ENCODE results near the gene LHFPL6.
"Not testable (repeated sequence)": the region's sequence is repeated elsewhere in the genome, so short reads cannot be mapped to it uniquely, and the experiment has no call there.

Gene LHFPL6

GRCh38 chr13:39341251-39341650 lies 261.7 kb downstream of the LHFPL6 start:
- no peak for DNase-seq

- not testable (repeated sequence) for DNase-seq
Observed at GRCh38 chr13:39338114-39338513, 264.9 kb downstream of the LHFPL6 start.

GRCh38 chr13:39336937-39337336 lies 266.1 kb downstream of the LHFPL6 start:
- DNase-seq: no peak

- no peak for DNase-seq
Observed at GRCh38 chr13:39336207-39336606, 266.8 kb downstream of the LHFPL6 start.

GRCh38 chr13:39335721-39336120 lies 267.3 kb downstream of the LHFPL6 start:
- no peak for DNase-seq

GRCh38 chr13:39330504-39330903 lies 272.5 kb downstream of the LHFPL6 start:
- no peak for DNase-seq

GRCh38 chr13:39329182-39329639 lies 273.8 kb downstream of the LHFPL6 start:
- DNase-seq: no peak

GRCh38 chr13:39327172-39327479 lies 275.9 kb downstream of the LHFPL6 start:
- no peak for DNase-seq

GRCh38 chr13:39326469-39327171 lies 276.4 kb downstream of the LHFPL6 start:
- DNase-seq: no peak

- no peak for DNase-seq
Observed at GRCh38 chr13:39324806-39325311, 278.1 kb downstream of the LHFPL6 start.

GRCh38 chr13:39322836-39323585 lies 280.0 kb downstream of the LHFPL6 start:
- DNase-seq: peak in 1 of 2 donors; percentile 19

GRCh38 chr13:39321574-39321973 lies 281.4 kb downstream of the LHFPL6 start:
- DNase-seq: no peak

GRCh38 chr13:39318161-39318560 lies 284.8 kb downstream of the LHFPL6 start:
- no peak for DNase-seq

GRCh38 chr13:39317291-39317690 lies 285.7 kb downstream of the LHFPL6 start:
- no peak for DNase-seq

- DNase-seq: no peak
Observed at GRCh38 chr13:39315796-39316195, 287.2 kb downstream of the LHFPL6 start.

GRCh38 chr13:39313721-39314120 lies 289.3 kb downstream of the LHFPL6 start:
- no peak for DNase-seq

- no peak for DNase-seq
Observed at GRCh38 chr13:39312596-39312995, 290.4 kb downstream of the LHFPL6 start.

- DNase-seq: no peak
Observed at GRCh38 chr13:39311619-39312018, 291.4 kb downstream of the LHFPL6 start.

- no peak for DNase-seq
Observed at GRCh38 chr13:39310961-39311360, 292.0 kb downstream of the LHFPL6 start.

GRCh38 chr13:39306639-39307589 lies 296.1 kb downstream of the LHFPL6 start:
- no peak for DNase-seq

GRCh38 chr13:39302820-39303219 lies 300.2 kb downstream of the LHFPL6 start:
- DNase-seq: no peak

- no peak for DNase-seq
Observed at GRCh38 chr13:39298951-39299350, 304.0 kb downstream of the LHFPL6 start.

GRCh38 chr13:39297664-39298171 lies 305.3 kb downstream of the LHFPL6 start:
- DNase-seq: no peak
